Measurements from ENCODE around the gene PDLIM5.

The PDLIM5 gene

GRCh38 chr4:94452476-94453371, 982 bp downstream of the PDLIM5 start:
- H3K27me3 ChIP-seq (ENCODE audit: insufficient read depth, low read length) = peaks cover 14% of the 10 kb centered on the region
- peaks cover 28% of the 10 kb centered on the region; the same call in 1 of the 2 replicates for H3K4me1 ChIP-seq (ENCODE audit: insufficient read depth, low read length)
- H3K4me3 ChIP-seq (ENCODE audit: low read length) = peak overlapping the region; percentile 100
- H3K27ac ChIP-seq (ENCODE audit: low read length) = no peak overlapping the region
- H3K9me3 ChIP-seq (ENCODE audit: insufficient read depth, low read depth, low read length) = no peaks in the 10 kb centered on the region
- peaks cover 18% of the 10 kb centered on the region for H3K36me3 ChIP-seq (ENCODE audit: insufficient read depth, low read depth, low read length)
- H3K9ac ChIP-seq (ENCODE audit: low read depth, low read length) = peak overlapping the region; percentile 96

GRCh38 chr4:94453391-94453963, 1.7 kb downstream of the PDLIM5 start:
- Histone ChIP-seq H3K4me3 (ENCODE audit: low read length) (peak overlapping the region; percentile 100), H3K27me3 (ENCODE audit: insufficient read depth, low read length) (peaks cover 14% of the 10 kb centered on the region), H3K9me3 (ENCODE audit: insufficient read depth, low read depth, low read length) (no peaks in the 10 kb centered on the region), H3K27ac (ENCODE audit: low read length) (no peak overlapping the region), H3K36me3 (ENCODE audit: insufficient read depth, low read depth, low read length) (peaks cover 18% of the 10 kb centered on the region), H3K9ac (ENCODE audit: low read depth, low read length) (peak overlapping the region; percentile 96), H3K4me1 (ENCODE audit: insufficient read depth, low read length) (peaks cover 31% of the 10 kb centered on the region; the same call in 1 of the 2 replicates)

GRCh38 chr4:94454405-94454804, 2.7 kb downstream of the PDLIM5 start:
- Histone ChIP-seq H3K36me3 (ENCODE audit: insufficient read depth, low read depth, low read length) (peaks cover 18% of the 10 kb centered on the region), H3K27me3 (ENCODE audit: insufficient read depth, low read length) (peaks cover 14% of the 10 kb centered on the region), H3K4me3 (ENCODE audit: low read length) (peak overlapping the region; percentile 7; the same call in 1 of the 2 replicates), H3K9ac (ENCODE audit: low read depth, low read length) (no peak overlapping the region), H3K27ac (ENCODE audit: low read length) (no peak overlapping the region), H3K9me3 (ENCODE audit: insufficient read depth, low read depth, low read length) (no peaks in the 10 kb centered on the region), H3K4me1 (ENCODE audit: insufficient read depth, low read length) (peaks cover 39% of the 10 kb centered on the region)

- Histone ChIP-seq H3K9ac (ENCODE audit: low read depth, low read length) (no peak overlapping the region), H3K27me3 (ENCODE audit: insufficient read depth, low read length) (peaks cover 14% of the 10 kb centered on the region), H3K27ac (ENCODE audit: low read length) (no peak overlapping the region), H3K4me1 (ENCODE audit: insufficient read depth, low read length) (peaks cover 46% of the 10 kb centered on the region), H3K4me3 (ENCODE audit: low read length) (no peak overlapping the region), H3K36me3 (ENCODE audit: insufficient read depth, low read depth, low read length) (peaks cover 18% of the 10 kb centered on the region), H3K9me3 (ENCODE audit: insufficient read depth, low read depth, low read length) (no peaks in the 10 kb centered on the region)
Observed at GRCh38 chr4:94455081-94455480, 3.3 kb downstream of the PDLIM5 start.

GRCh38 chr4:94457692-94458106, 6.0 kb downstream of the PDLIM5 start:
- Histone ChIP-seq H3K27me3 (ENCODE audit: insufficient read depth, low read length) (peaks cover 4% of the 10 kb centered on the region; the same call in 1 of the 2 replicates), H3K36me3 (ENCODE audit: insufficient read depth, low read depth, low read length) (peaks cover 18% of the 10 kb centered on the region), H3K4me3 (ENCODE audit: low read length) (no peak overlapping the region), H3K27ac (ENCODE audit: low read length) (no peak overlapping the region), H3K9ac (ENCODE audit: low read depth, low read length) (no peak overlapping the region), H3K9me3 (ENCODE audit: insufficient read depth, low read depth, low read length) (no peaks in the 10 kb centered on the region), H3K4me1 (ENCODE audit: insufficient read depth, low read length) (peaks cover 53% of the 10 kb centered on the region)

GRCh38 chr4:94458682-94459081, 6.9 kb downstream of the PDLIM5 start:
- no peak overlapping the region for H3K4me3 ChIP-seq (ENCODE audit: low read length)
- H3K9ac ChIP-seq (ENCODE audit: low read depth, low read length) = no peak overlapping the region
- no peaks in the 10 kb centered on the region for H3K9me3 ChIP-seq (ENCODE audit: insufficient read depth, low read depth, low read length)
- peaks cover 18% of the 10 kb centered on the region for H3K36me3 ChIP-seq (ENCODE audit: insufficient read depth, low read depth, low read length)
- H3K27me3 ChIP-seq (ENCODE audit: insufficient read depth, low read length) = no peaks in the 10 kb centered on the region
- H3K4me1 ChIP-seq (ENCODE audit: insufficient read depth, low read length) = peaks cover 45% of the 10 kb centered on the region
- no peak overlapping the region for H3K27ac ChIP-seq (ENCODE audit: low read length)

GRCh38 chr4:94459462-94460161, 7.9 kb downstream of the PDLIM5 start:
- Histone ChIP-seq H3K27me3 (ENCODE audit: insufficient read depth, low read length) (no peaks in the 10 kb centered on the region), H3K9ac (ENCODE audit: low read depth, low read length) (0 out of 2 replicates have a peak overlapping the region, but pooled peaks have one; percentile 9), H3K36me3 (ENCODE audit: insufficient read depth, low read depth, low read length) (peaks cover 18% of the 10 kb centered on the region), H3K4me3 (ENCODE audit: low read length) (0 out of 2 replicates have a peak overlapping the region, but pooled peaks have one; percentile 2), H3K27ac (ENCODE audit: low read length) (no peak overlapping the region), H3K4me1 (ENCODE audit: insufficient read depth, low read length) (peaks cover 39% of the 10 kb centered on the region), H3K9me3 (ENCODE audit: insufficient read depth, low read depth, low read length) (no peaks in the 10 kb centered on the region)

GRCh38 chr4:94461506-94461905, 9.8 kb downstream of the PDLIM5 start:
- Histone ChIP-seq H3K9ac (ENCODE audit: low read depth, low read length) (no peak overlapping the region), H3K4me1 (ENCODE audit: insufficient read depth, low read length) (peaks cover 38% of the 10 kb centered on the region), H3K4me3 (ENCODE audit: low read length) (no peak overlapping the region), H3K27ac (ENCODE audit: low read length) (no peak overlapping the region), H3K27me3 (ENCODE audit: insufficient read depth, low read length) (no peaks in the 10 kb centered on the region), H3K36me3 (ENCODE audit: insufficient read depth, low read depth, low read length) (peaks cover 5% of the 10 kb centered on the region; the same call in 1 of the 2 replicates), H3K9me3 (ENCODE audit: insufficient read depth, low read depth, low read length) (no peaks in the 10 kb centered on the region)

GRCh38 chr4:94462572-94462971, 10.8 kb downstream of the PDLIM5 start:
- peaks cover 31% of the 10 kb centered on the region for H3K4me1 ChIP-seq (ENCODE audit: insufficient read depth, low read length)
- H3K36me3 ChIP-seq (ENCODE audit: insufficient read depth, low read depth, low read length) = no peaks in the 10 kb centered on the region

GRCh38 chr4:94463771-94464170, 12.0 kb downstream of the PDLIM5 start:
- peaks cover 24% of the 10 kb centered on the region for H3K4me1 ChIP-seq (ENCODE audit: insufficient read depth, low read length)
- no peaks in the 10 kb centered on the region for H3K27me3 ChIP-seq (ENCODE audit: insufficient read depth, low read length)
- H3K9me3 ChIP-seq (ENCODE audit: insufficient read depth, low read depth, low read length) = no peaks in the 10 kb centered on the region
- no peaks in the 10 kb centered on the region for H3K36me3 ChIP-seq (ENCODE audit: insufficient read depth, low read depth, low read length)
- H3K9ac ChIP-seq (ENCODE audit: low read depth, low read length) = no peak overlapping the region
- H3K4me3 ChIP-seq (ENCODE audit: low read length) = no peak overlapping the region
- no peak overlapping the region for H3K27ac ChIP-seq (ENCODE audit: low read length)

More at GRCh38 chr4:94462572-94462971, 10.8 kb downstream of the PDLIM5 start:
- Histone ChIP-seq H3K27me3 (ENCODE audit: insufficient read depth, low read length) (no peaks in the 10 kb centered on the region), H3K9me3 (ENCODE audit: insufficient read depth, low read depth, low read length) (no peaks in the 10 kb centered on the region), H3K4me3 (ENCODE audit: low read length) (no peak overlapping the region), H3K27ac (ENCODE audit: low read length) (no peak overlapping the region), H3K9ac (ENCODE audit: low read depth, low read length) (no peak overlapping the region)

- H3K27ac ChIP-seq (ENCODE audit: low read length) = no peak overlapping the region
- H3K4me1 ChIP-seq (ENCODE audit: insufficient read depth, low read length) = peaks cover 3% of the 10 kb centered on the region; the same call in 1 of the 2 replicates
- peaks cover 6% of the 10 kb centered on the region for H3K9me3 ChIP-seq (ENCODE audit: insufficient read depth, low read depth, low read length)
- H3K4me3 ChIP-seq (ENCODE audit: low read length) = no peak overlapping the region
- no peaks in the 10 kb centered on the region for H3K27me3 ChIP-seq (ENCODE audit: insufficient read depth, low read length)
- H3K9ac ChIP-seq (ENCODE audit: low read depth, low read length) = no peak overlapping the region
- no peaks in the 10 kb centered on the region for H3K36me3 ChIP-seq (ENCODE audit: insufficient read depth, low read depth, low read length)
Observed at GRCh38 chr4:94466371-94466770, 14.6 kb downstream of the PDLIM5 start.

All from iPS-20b (cell line).